DOHH2 (cell line): ENCODE data around the gene MRPS30.

ENCODE experiments used
- EZH2phosphoT487 ChIP-seq: fragments of 200-600 bp; sonication (generic); IDR thresholded peaks from 2 replicates; pipeline ENCODE4 v1.6.1; 2017; ENCODE audit warnings: borderline replicate concordance, mild to moderate bottlenecking, antibody characterized with exemption, low read length, moderate library complexity, mixed read lengths
- TF ChIP-seq, protein P1 (sequence below): fragments of 200-600 bp; sonication (generic); IDR thresholded peaks from one replicate; pipeline ENCODE4 v1.5.1; 2014; ENCODE audit warnings: antibody characterized with exemption, mild to moderate bottlenecking, low read depth, low read length; ENCODE audit not compliant: poor library complexity, severe bottlenecking

DNA sequence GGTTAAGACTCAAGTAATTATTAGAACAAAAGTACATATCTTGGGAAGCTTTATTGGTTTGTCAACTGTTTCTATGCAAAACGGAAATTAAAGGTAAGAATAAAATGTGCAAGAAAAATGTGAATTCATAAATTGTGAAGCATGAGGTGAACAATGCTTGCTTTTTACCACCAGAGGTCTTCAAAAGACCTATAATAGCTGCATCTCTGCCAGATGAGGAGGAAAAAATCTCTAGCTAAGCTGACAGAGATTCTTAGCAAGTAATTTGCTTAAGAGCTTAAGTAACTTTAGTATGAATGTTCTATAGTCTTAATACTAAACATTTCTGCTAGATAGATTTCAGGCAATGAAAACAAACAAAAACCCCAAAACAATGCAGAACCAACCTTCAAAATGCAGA, 54.1 kb downstream of the MRPS30 start:
- TF ChIP-seq, protein P1, sequence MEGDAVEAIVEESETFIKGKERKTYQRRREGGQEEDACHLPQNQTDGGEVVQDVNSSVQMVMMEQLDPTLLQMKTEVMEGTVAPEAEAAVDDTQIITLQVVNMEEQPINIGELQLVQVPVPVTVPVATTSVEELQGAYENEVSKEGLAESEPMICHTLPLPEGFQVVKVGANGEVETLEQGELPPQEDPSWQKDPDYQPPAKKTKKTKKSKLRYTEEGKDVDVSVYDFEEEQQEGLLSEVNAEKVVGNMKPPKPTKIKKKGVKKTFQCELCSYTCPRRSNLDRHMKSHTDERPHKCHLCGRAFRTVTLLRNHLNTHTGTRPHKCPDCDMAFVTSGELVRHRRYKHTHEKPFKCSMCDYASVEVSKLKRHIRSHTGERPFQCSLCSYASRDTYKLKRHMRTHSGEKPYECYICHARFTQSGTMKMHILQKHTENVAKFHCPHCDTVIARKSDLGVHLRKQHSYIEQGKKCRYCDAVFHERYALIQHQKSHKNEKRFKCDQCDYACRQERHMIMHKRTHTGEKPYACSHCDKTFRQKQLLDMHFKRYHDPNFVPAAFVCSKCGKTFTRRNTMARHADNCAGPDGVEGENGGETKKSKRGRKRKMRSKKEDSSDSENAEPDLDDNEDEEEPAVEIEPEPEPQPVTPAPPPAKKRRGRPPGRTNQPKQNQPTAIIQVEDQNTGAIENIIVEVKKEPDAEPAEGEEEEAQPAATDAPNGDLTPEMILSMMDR = peak; percentile 34
- no peak for TF ChIP-seq EZH2phosphoT487
